Measurements from ENCODE around the gene ABHD18. TPM values are rescaled to one million over a fixed set of nuclear protein-coding genes. Genes with fewer than 3 reads are reported as not detected.
"Not testable (repeated sequence)": the region's sequence is repeated elsewhere in the genome, so short reads cannot be mapped to it uniquely, and the experiment has no call there.

The ABHD18 gene
- total RNA-seq, 1 donor from 2014 or later, result 14.7 TPM

GRCh38 chr4:127920521-127920920 lies 44.7 kb upstream of the ABHD18 start:
- H3K27me3 Mint-ChIP-seq (ENCODE audit: insufficient read depth, low read depth), result no peaks in the 10 kb centered on the region
- Histone ChIP-seq H3K27me3 (no peaks in the 10 kb centered on the region), H4K20me1 (ENCODE audit: low read depth) (no peaks in the 10 kb centered on the region), H3K36me3 (peaks cover 9% of the 10 kb centered on the region), H3F3A (ENCODE audit: low read depth) (no peaks in the 10 kb centered on the region), H3K9ac (no peak overlapping the region), H3K27ac (no peak overlapping the region), H3K4me1 (no peaks in the 10 kb centered on the region), H3K4me3 (no peak overlapping the region), H3K9me3 (ENCODE audit: low read depth) (no peaks in the 10 kb centered on the region), H3K4me2 (no peak overlapping the region), H3K79me2 (ENCODE audit: low read depth) (no peaks in the 10 kb centered on the region), H2AFZ (replicated peaks) (no peak overlapping the region)
- no peak overlapping the region for H3K27ac Mint-ChIP-seq
- TF ChIP-seq EZH2 (IDR thresholded peaks at IDR 0.05) (no peak), EZH2phosphoT487 (IDR thresholded peaks at IDR 0.05) (no peak), CTCF (IDR thresholded peaks at IDR 0.05) (no peak)
- H3K4me3 Mint-ChIP-seq, result no peak overlapping the region
- DNase-seq (ENCODE audit: low spot score), result no peak
- H3K36me3 Mint-ChIP-seq, result peaks cover 22% of the 10 kb centered on the region
- no peaks in the 10 kb centered on the region for H3K4me1 Mint-ChIP-seq
- H3K9me3 Mint-ChIP-seq, result peaks cover 2% of the 10 kb centered on the region

GRCh38 chr4:127922226-127922625 lies 43.0 kb upstream of the ABHD18 start:
- H3K4me1 ChIP-seq, result no peaks in the 10 kb centered on the region
- no peaks in the 10 kb centered on the region for H3K79me2 ChIP-seq (ENCODE audit: low read depth)
- Mint-ChIP-seq H3K4me1 (no peaks in the 10 kb centered on the region), H3K36me3 (peaks cover 24% of the 10 kb centered on the region), H3K9me3 (peaks cover 2% of the 10 kb centered on the region), H3K4me3 (no peak overlapping the region), H3K27ac (no peak overlapping the region), H3K27me3 (ENCODE audit: insufficient read depth, low read depth) (no peaks in the 10 kb centered on the region)
- no peak for TF ChIP-seq EZH2phosphoT487 (IDR thresholded peaks at IDR 0.05)
- no peak for TF ChIP-seq EZH2 (IDR thresholded peaks at IDR 0.05)
- no peak for TF ChIP-seq CTCF (IDR thresholded peaks at IDR 0.05)
- H3K4me3 ChIP-seq, result no peak overlapping the region
- no peak overlapping the region for H3K4me2 ChIP-seq
- no peak for DNase-seq (ENCODE audit: low spot score)
- no peaks in the 10 kb centered on the region for H3F3A ChIP-seq (ENCODE audit: low read depth)
- no peak overlapping the region for H3K27ac ChIP-seq
- no peak overlapping the region for H3K9ac ChIP-seq
- H3K27me3 ChIP-seq, result no peaks in the 10 kb centered on the region
- peaks cover 9% of the 10 kb centered on the region for H3K36me3 ChIP-seq
- H3K9me3 ChIP-seq (ENCODE audit: low read depth), result no peaks in the 10 kb centered on the region
- no peaks in the 10 kb centered on the region for H4K20me1 ChIP-seq (ENCODE audit: low read depth)
- H2AFZ ChIP-seq (replicated peaks), result no peak overlapping the region

GRCh38 chr4:127925720-127926119 lies 39.5 kb upstream of the ABHD18 start:
- H3K9me3 ChIP-seq (ENCODE audit: low read depth); H4K20me1 ChIP-seq (ENCODE audit: low read depth); H3K4me3 ChIP-seq; H3K4me1 Mint-ChIP-seq; H3K27ac ChIP-seq; H3K4me2 ChIP-seq; DNase-seq (ENCODE audit: low spot score); H3K27ac Mint-ChIP-seq; H3K9me3 Mint-ChIP-seq; H3K9ac ChIP-seq; H2AFZ ChIP-seq (replicated peaks); H3K36me3 ChIP-seq; H3K27me3 Mint-ChIP-seq (ENCODE audit: insufficient read depth, low read depth); H3K4me1 ChIP-seq; H3K79me2 ChIP-seq (ENCODE audit: low read depth); H3K27me3 ChIP-seq; H3K4me3 Mint-ChIP-seq; H3F3A ChIP-seq (ENCODE audit: low read depth): not testable (repeated sequence)
- H3K36me3 Mint-ChIP-seq, result peaks cover 21% of the 10 kb centered on the region

- Histone ChIP-seq H3K4me1 (no peaks in the 10 kb centered on the region), H3K9me3 (ENCODE audit: low read depth) (no peaks in the 10 kb centered on the region), H3K27ac (no peak overlapping the region), H3K79me2 (ENCODE audit: low read depth) (no peaks in the 10 kb centered on the region), H4K20me1 (ENCODE audit: low read depth) (no peaks in the 10 kb centered on the region), H2AFZ (replicated peaks) (no peak overlapping the region), H3K9ac (no peak overlapping the region), H3K4me2 (no peak overlapping the region), H3F3A (ENCODE audit: low read depth) (no peaks in the 10 kb centered on the region), H3K36me3 (peaks cover 5% of the 10 kb centered on the region), H3K4me3 (no peak overlapping the region), H3K27me3 (no peaks in the 10 kb centered on the region)
- H3K4me1 Mint-ChIP-seq, result no peaks in the 10 kb centered on the region
- H3K27ac Mint-ChIP-seq, result no peak overlapping the region
- no peak for TF ChIP-seq EZH2phosphoT487 (IDR thresholded peaks at IDR 0.05)
- no peak for TF ChIP-seq CTCF (IDR thresholded peaks at IDR 0.05)
- TF ChIP-seq EZH2 (IDR thresholded peaks at IDR 0.05), result no peak
- peaks cover 13% of the 10 kb centered on the region for H3K36me3 Mint-ChIP-seq
- H3K9me3 Mint-ChIP-seq, result peaks cover 2% of the 10 kb centered on the region
- no peaks in the 10 kb centered on the region for H3K27me3 Mint-ChIP-seq (ENCODE audit: insufficient read depth, low read depth)
- DNase-seq (ENCODE audit: low spot score), result no peak
- no peak overlapping the region for H3K4me3 Mint-ChIP-seq
Measured at GRCh38 chr4:127930175-127930574, 35.0 kb upstream of the ABHD18 start.

- not testable (repeated sequence) for H3K27ac Mint-ChIP-seq; H3K27ac ChIP-seq; H3K79me2 ChIP-seq (ENCODE audit: low read depth); H3K4me1 ChIP-seq; H3K9me3 Mint-ChIP-seq; H3K4me3 ChIP-seq; DNase-seq (ENCODE audit: low spot score); H3K4me2 ChIP-seq; H3K4me3 Mint-ChIP-seq; H3K4me1 Mint-ChIP-seq; H3K36me3 Mint-ChIP-seq; H4K20me1 ChIP-seq (ENCODE audit: low read depth); H2AFZ ChIP-seq (replicated peaks); H3K27me3 ChIP-seq; H3F3A ChIP-seq (ENCODE audit: low read depth); H3K9ac ChIP-seq; H3K27me3 Mint-ChIP-seq (ENCODE audit: insufficient read depth, low read depth); H3K9me3 ChIP-seq (ENCODE audit: low read depth); H3K36me3 ChIP-seq
Measured at GRCh38 chr4:127931836-127932235, 33.4 kb upstream of the ABHD18 start.

Data from neural progenitor cell (in vitro differentiated cells).